ENCODE measurements around the gene PRKCQ.

GRCh38 chr10:6396652-6397051 lies 183.4 kb downstream of the PRKCQ start:
- TF ChIP-seq POLR2A (IDR thresholded peaks at IDR 0.05; ENCODE audit: control extremely low read depth in 1 of 2, low read depth in 2 of 2, low read length in 2 of 2) (no peak), USF2 (IDR thresholded peaks at IDR 0.05; ENCODE audit: low read length) (no peak), TEAD4 (IDR thresholded peaks at IDR 0.05; ENCODE audit: low read depth, low read length) (no peak), JUND (IDR thresholded peaks at IDR 0.05; ENCODE audit: low read length) (no peak)
- TF ChIP-seq, protein P1, sequence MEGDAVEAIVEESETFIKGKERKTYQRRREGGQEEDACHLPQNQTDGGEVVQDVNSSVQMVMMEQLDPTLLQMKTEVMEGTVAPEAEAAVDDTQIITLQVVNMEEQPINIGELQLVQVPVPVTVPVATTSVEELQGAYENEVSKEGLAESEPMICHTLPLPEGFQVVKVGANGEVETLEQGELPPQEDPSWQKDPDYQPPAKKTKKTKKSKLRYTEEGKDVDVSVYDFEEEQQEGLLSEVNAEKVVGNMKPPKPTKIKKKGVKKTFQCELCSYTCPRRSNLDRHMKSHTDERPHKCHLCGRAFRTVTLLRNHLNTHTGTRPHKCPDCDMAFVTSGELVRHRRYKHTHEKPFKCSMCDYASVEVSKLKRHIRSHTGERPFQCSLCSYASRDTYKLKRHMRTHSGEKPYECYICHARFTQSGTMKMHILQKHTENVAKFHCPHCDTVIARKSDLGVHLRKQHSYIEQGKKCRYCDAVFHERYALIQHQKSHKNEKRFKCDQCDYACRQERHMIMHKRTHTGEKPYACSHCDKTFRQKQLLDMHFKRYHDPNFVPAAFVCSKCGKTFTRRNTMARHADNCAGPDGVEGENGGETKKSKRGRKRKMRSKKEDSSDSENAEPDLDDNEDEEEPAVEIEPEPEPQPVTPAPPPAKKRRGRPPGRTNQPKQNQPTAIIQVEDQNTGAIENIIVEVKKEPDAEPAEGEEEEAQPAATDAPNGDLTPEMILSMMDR (IDR thresholded peaks at IDR 0.05; ENCODE audit: control extremely low read depth in 1 of 3, insufficient read depth in 1 of 3, low read depth in 1 of 3, low read length in 3 of 3) = no peak
